ENCODE measurements around the gene NT5DC3. TPM values are rescaled to one million over a fixed set of nuclear protein-coding genes. Genes with fewer than 3 reads are reported as not detected.

NT5DC3 gene
- total RNA-seq, 1 experiment from 2014 or later, result 12.5 TPM

- ChIA-PET CTCF (interaction anchor here (0.7 to 1.5 kb wide), 2 partner anchors 54 to 229 kb away, joined by 3 read pairs; no protein-coding TSS in a partner anchor), POLR2A (no interaction called here)
- H3K9me3 Mint-ChIP-seq, result no peaks in the 10 kb centered on the region
- no peak overlapping the region for H3K27ac Mint-ChIP-seq
- H3K4me1 Mint-ChIP-seq, result peaks cover 11% of the 10 kb centered on the region
- no peak for DNase-seq (ENCODE audit: low spot score)
- H3K36me3 Mint-ChIP-seq, result no peaks in the 10 kb centered on the region
- no peaks in the 10 kb centered on the region for H3K27me3 Mint-ChIP-seq (ENCODE audit: low read depth)
- H3K4me3 Mint-ChIP-seq, result no peak overlapping the region
- no peak for TF ChIP-seq NFYB (CRISPR knock-in tag; conservative IDR thresholded peaks at IDR 0.05; ENCODE audit: low read depth)
- ATAC-seq, result no peak
Observed at GRCh38 chr12:103879878-103880277, 38.8 kb upstream of the NT5DC3 start.

GRCh38 chr12:103879048-103879692 is 38.1 kb upstream of the NT5DC3 start:
- ATAC-seq (no peak), DNase-seq (ENCODE audit: low spot score) (no peak)
- Mint-ChIP-seq H3K27ac (no peak overlapping the region), H3K9me3 (no peaks in the 10 kb centered on the region), H3K4me3 (no peak overlapping the region), H3K27me3 (ENCODE audit: low read depth) (no peaks in the 10 kb centered on the region), H3K36me3 (no peaks in the 10 kb centered on the region), H3K4me1 (peaks cover 11% of the 10 kb centered on the region)
- CTCF ChIA-PET, result interaction anchor here (1.2 kb wide), 1 partner anchor 108 kb away, joined by 4 read pairs; no protein-coding TSS in a partner anchor
- POLR2A ChIA-PET, result no interaction called here
- TF ChIP-seq NR1H2 (CRISPR knock-in tag; IDR thresholded peaks at IDR 0.05) (no peak), GABPB1 (CRISPR knock-in tag; IDR thresholded peaks at IDR 0.05) (no peak), FOXJ3 (CRISPR knock-in tag; IDR thresholded peaks at IDR 0.05; ENCODE audit: borderline replicate concordance) (no peak)
- TF ChIP-seq, protein P1, sequence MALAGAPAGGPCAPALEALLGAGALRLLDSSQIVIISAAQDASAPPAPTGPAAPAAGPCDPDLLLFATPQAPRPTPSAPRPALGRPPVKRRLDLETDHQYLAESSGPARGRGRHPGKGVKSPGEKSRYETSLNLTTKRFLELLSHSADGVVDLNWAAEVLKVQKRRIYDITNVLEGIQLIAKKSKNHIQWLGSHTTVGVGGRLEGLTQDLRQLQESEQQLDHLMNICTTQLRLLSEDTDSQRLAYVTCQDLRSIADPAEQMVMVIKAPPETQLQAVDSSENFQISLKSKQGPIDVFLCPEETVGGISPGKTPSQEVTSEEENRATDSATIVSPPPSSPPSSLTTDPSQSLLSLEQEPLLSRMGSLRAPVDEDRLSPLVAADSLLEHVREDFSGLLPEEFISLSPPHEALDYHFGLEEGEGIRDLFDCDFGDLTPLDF (CRISPR knock-in tag; IDR thresholded peaks at IDR 0.05), result no peak

DNA sequence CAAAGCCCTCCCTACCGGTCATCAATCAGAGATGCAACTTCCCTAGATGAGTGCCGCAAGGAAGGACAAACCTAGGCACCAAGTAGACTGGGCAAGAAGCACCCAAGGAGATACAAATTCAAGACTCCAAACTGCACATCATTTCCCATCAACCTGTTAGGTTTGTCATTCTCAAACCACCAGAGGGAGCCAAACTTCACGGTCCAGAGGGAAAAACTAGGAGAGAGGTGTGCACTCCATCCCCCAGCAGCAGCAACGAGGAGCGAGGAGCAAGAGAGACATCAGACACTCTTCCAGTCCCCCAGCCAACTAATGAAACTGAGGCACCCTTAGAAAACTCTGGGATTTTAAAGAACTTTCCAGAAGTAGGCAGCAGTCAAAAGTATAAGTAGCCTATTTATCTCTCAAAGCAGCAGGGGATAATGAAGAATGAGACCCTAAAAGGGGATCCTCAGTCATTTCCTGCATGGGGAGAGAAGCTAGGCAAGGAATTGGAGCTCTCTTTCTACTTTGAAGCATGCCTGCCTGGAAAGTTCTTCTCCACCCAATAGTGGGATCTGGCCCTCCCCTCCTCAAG is 37.0 kb upstream of the NT5DC3 start:
- ATAC-seq, result peak; percentile 89

GRCh38 chr12:103877288-103877687 is 36.3 kb upstream of the NT5DC3 start:
- no peak overlapping the region for H3K4me3 Mint-ChIP-seq
- ATAC-seq (no peak), DNase-seq (ENCODE audit: low spot score) (no peak)
- H3K9me3 Mint-ChIP-seq, result no peaks in the 10 kb centered on the region
- H3K27me3 Mint-ChIP-seq (ENCODE audit: low read depth), result no peaks in the 10 kb centered on the region
- ChIA-PET POLR2A (no interaction called here), CTCF (no interaction called here)
- H3K36me3 Mint-ChIP-seq, result no peaks in the 10 kb centered on the region
- TF ChIP-seq CBFB (CRISPR knock-in tag; IDR thresholded peaks at IDR 0.05; ENCODE audit: low read depth), result no peak
- TF ChIP-seq MXD4 (CRISPR knock-in tag; IDR thresholded peaks at IDR 0.05; ENCODE audit: borderline replicate concordance), result no peak
- TF ChIP-seq GABPB1 (CRISPR knock-in tag; IDR thresholded peaks at IDR 0.05), result no peak
- TF ChIP-seq MYBL2 (CRISPR knock-in tag; IDR thresholded peaks at IDR 0.05), result no peak
- TF ChIP-seq ERG (CRISPR knock-in tag; IDR thresholded peaks at IDR 0.05), result no peak
- no peak for TF ChIP-seq CDX4 (CRISPR knock-in tag; IDR thresholded peaks at IDR 0.05; ENCODE audit: borderline replicate concordance)
- no peak for TF ChIP-seq SMAD4 (CRISPR knock-in tag; IDR thresholded peaks at IDR 0.05)
- H3K4me1 Mint-ChIP-seq, result peaks cover 11% of the 10 kb centered on the region
- no peak overlapping the region for H3K27ac Mint-ChIP-seq

More for the DNA sequence above, 37.0 kb upstream of the NT5DC3 start:
- 0 out of 2 replicates have a peak, but pooled peaks have one; percentile 36 for TF ChIP-seq CTCF (IDR thresholded peaks at IDR 0.05)
- TF ChIP-seq GTF2I (CRISPR knock-in tag; conservative IDR thresholded peaks at IDR 0.05), result no peak
- no peaks in the 10 kb centered on the region for H3K27me3 Mint-ChIP-seq (ENCODE audit: low read depth)
- CTCF ChIA-PET, result interaction anchor here (0.6 to 1.2 kb wide), 5 partner anchors 11 to 106 kb away, joined by 3 to 4 read pairs (median 4); partner anchors contain the start of gene HSP90B1
- no peaks in the 10 kb centered on the region for H3K9me3 Mint-ChIP-seq
- H3K27ac Mint-ChIP-seq, result no peak overlapping the region
- peak; percentile 43 for DNase-seq (ENCODE audit: low spot score)
- no peak overlapping the region; the same call in 1 of the 2 replicates for H3K4me3 Mint-ChIP-seq
- H3K36me3 Mint-ChIP-seq, result no peaks in the 10 kb centered on the region
- POLR2A ChIA-PET, result no interaction called here
- H3K4me1 Mint-ChIP-seq, result peaks cover 11% of the 10 kb centered on the region

Data from WTC11 (cell line).